A549 (cell line): ENCODE measurements around the gene CCDC138. TPM values are rescaled to one million over a fixed set of nuclear protein-coding genes. Genes with fewer than 3 reads are reported as not detected.

ENCODE experiments used
- ATAC-seq, 2 experiments: fragments of 200-7000 bp in 1 of 2; fragments of >200 bp in 1 of 2; cut with Nextera tagmentation in 1 of 2; cut with Tn5 transposase in 1 of 2; 3 replicates each; pipeline versions ENCODE4 v1.8.0 to v1.9.1; 2018 to 2020; ENCODE audit warnings: mild to moderate bottlenecking in 1 of 2, moderate library complexity in 1 of 2
- CTCF ChIA-PET: fragments of 300-600 bp; sonication (Branson Sonifier 250); formaldehyde crosslinking; extraction: SDS; loops from one replicate; lab custom pipeline; 2021; ENCODE audit warnings: antibody characterized with exemption, inconsistent platforms; lab: Yijun Ruan, JAX
- POLR2A ChIA-PET: fragments of 350-600 bp; formaldehyde crosslinking; extraction: SDS; loops from one replicate; lab custom pipeline; 2021; ENCODE audit warnings: antibody characterized with exemption, inconsistent platforms; lab: Yijun Ruan, JAX
- DNase-seq, 2 experiments: peaks; one replicate each; pipeline versions ENCODE4 v3.0.0 to v3.0.0-alpha.2; 2011 to 2016; ENCODE audit warnings: low read depth in 1 of 2, low spot score in 1 of 2
- FAIRE-seq: peaks from 2 replicates; lab custom pipeline; 2011; peaks lifted over from hg19 to GRCh38; lab: Jason Lieb, UNC
- H3K27ac ChIP-seq, 2 experiments: fragments of >200 bp; sonication (Bioruptor Twin); formaldehyde crosslinking; 3 replicates each; pipeline ENCODE4 v1.5.1; 2016 to 2017
- H3K4me1 ChIP-seq: fragments of >200 bp; sonication (Bioruptor Twin); formaldehyde crosslinking; 3 replicates; pipeline ENCODE4 v1.6.1; 2016
- H3K4me2 ChIP-seq: fragments of >200 bp; sonication (Bioruptor Twin); formaldehyde crosslinking; 3 replicates; pipeline ENCODE4 v1.6.1; 2016
- H3K4me3 ChIP-seq: fragments of >200 bp; sonication (Bioruptor Twin); formaldehyde crosslinking; 3 replicates; pipeline ENCODE4 v1.5.1; 2016
- H3K9me3 ChIP-seq: fragments of >200 bp; sonication (Bioruptor Twin); formaldehyde crosslinking; 3 replicates; pipeline ENCODE4 v1.6.1; 2016
- BHLHE40 ChIP-seq: IDR thresholded peaks from 2 replicates; pipeline ENCODE4 v1.6.1; 2012; ENCODE audit warnings: low read depth, low read length, inconsistent platforms
- CBX2 ChIP-seq: fragments of 200-600 bp; sonication (generic); IDR thresholded peaks from 2 replicates; pipeline ENCODE4 v1.6.1; 2016; ENCODE audit warnings: low read depth, mild to moderate bottlenecking, borderline replicate concordance
- CHD4 ChIP-seq: fragments of 200-600 bp; sonication (generic); IDR thresholded peaks from 2 replicates; pipeline ENCODE4 v1.6.1; 2016; ENCODE audit warnings: antibody characterized with exemption, mild to moderate bottlenecking, borderline replicate concordance
- ELK1 ChIP-seq: fragments of 150-350 bp; IDR thresholded peaks from 2 replicates; pipeline ENCODE4 v1.6.1; 2014; ENCODE audit warnings: low read depth, mild to moderate bottlenecking, low read length
- ESRRA ChIP-seq: fragments of 150-350 bp; IDR thresholded peaks from 2 replicates; pipeline ENCODE4 v1.6.1; 2014; ENCODE audit warnings: mild to moderate bottlenecking, low read length, borderline replicate concordance
- HDAC2 ChIP-seq: fragments of 200-600 bp; sonication (generic); IDR thresholded peaks from 2 replicates; pipeline ENCODE4 v1.6.1; 2016
- HES2 ChIP-seq: fragments of >200 bp; sonication (Bioruptor Twin); formaldehyde crosslinking; IDR thresholded peaks from 2 replicates; pipeline ENCODE4 v1.6.1; 2016
- JUN ChIP-seq, 2 experiments: fragments of >200 bp; sonication (Bioruptor Twin); formaldehyde crosslinking; IDR thresholded peaks; 2 replicates in 1 of 2; 3 replicates in 1 of 2; pipeline ENCODE4 v1.6.1; 2016 to 2017
- KDM5A ChIP-seq: fragments of 200-600 bp; sonication (generic); IDR thresholded peaks from 2 replicates; pipeline ENCODE4 v1.6.1; 2016; ENCODE audit warnings: antibody characterized with exemption, mild to moderate bottlenecking
- MAFK ChIP-seq: fragments of 450-650 bp; IDR thresholded peaks from 2 replicates; pipeline ENCODE4 v1.6.1; 2014; ENCODE audit not compliant: partially characterized antibody
- MAZ ChIP-seq: fragments of 150-350 bp; IDR thresholded peaks from 2 replicates; pipeline ENCODE4 v1.6.1; 2014; ENCODE audit warnings: antibody characterized with exemption, low read depth, low read length, borderline replicate concordance
- MYC ChIP-seq: IDR thresholded peaks from 2 replicates; pipeline ENCODE4 v1.6.1; 2012; ENCODE audit warnings: mild to moderate bottlenecking, inconsistent platforms, low read length, improper control_type of control experiment, borderline replicate concordance
- NFE2L2 ChIP-seq: fragments of 150-350 bp; conservative IDR thresholded peaks from 2 replicates; pipeline ENCODE4 v1.6.1; 2014; ENCODE audit warnings: low read length
- NR3C1 ChIP-seq: fragments of >200 bp; sonication (Bioruptor Twin); formaldehyde crosslinking; IDR thresholded peaks from 3 replicates; pipeline ENCODE4 v1.6.1; 2017
- PBX3 ChIP-seq: IDR thresholded peaks from 2 replicates; pipeline ENCODE4 v1.6.1; 2012
- POLR2A ChIP-seq: IDR thresholded peaks from 2 replicates; pipeline ENCODE4 v1.6.1; 2012; ENCODE audit warnings: mild to moderate bottlenecking, low read length
- POLR2AphosphoS2 ChIP-seq: conservative IDR thresholded peaks from 2 replicates; pipeline ENCODE4 v1.6.1; 2012; ENCODE audit warnings: low read length, improper control_type of control experiment, inconsistent platforms
- RARB ChIP-seq: fragments of 250-450 bp; sonication (Bioruptor Pico); IDR thresholded peaks from 2 replicates; pipeline ENCODE4 v1.8.0; 2021; ENCODE audit warnings: mild to moderate bottlenecking, moderate library complexity
- RCOR1 ChIP-seq: fragments of 150-350 bp; IDR thresholded peaks from 2 replicates; pipeline ENCODE4 v1.6.1; 2014; ENCODE audit warnings: antibody characterized with exemption, low read length, low read depth
- SMC3 ChIP-seq: fragments of >200 bp; sonication (Bioruptor Twin); formaldehyde crosslinking; IDR thresholded peaks from 3 replicates; pipeline ENCODE4 v1.6.1; 2018; ENCODE audit warnings: inconsistent platforms
- SREBF2 ChIP-seq: fragments of 450-650 bp; IDR thresholded peaks from 2 replicates; pipeline ENCODE4 v1.6.1; 2014; ENCODE audit warnings: mild to moderate bottlenecking, moderate library complexity
- TFCP2L1 ChIP-seq: fragments of 250-450 bp; sonication (Bioruptor Pico); IDR thresholded peaks from 2 replicates; pipeline ENCODE4 v1.5.0; 2021; ENCODE audit warnings: mild to moderate bottlenecking
- ZC3H11A ChIP-seq: fragments of 450-650 bp; IDR thresholded peaks from 2 replicates; pipeline ENCODE4 v1.6.1; 2014; ENCODE audit warnings: antibody characterized with exemption, mild to moderate bottlenecking
- ZSCAN20 ChIP-seq: fragments of 250-450 bp; sonication (Bioruptor Pico); IDR thresholded peaks from 2 replicates; pipeline ENCODE4 v1.8.0; 2022; ENCODE audit warnings: mild to moderate bottlenecking, moderate library complexity
- WGBS: methylation state at CpG from one replicate; pipeline ENCODE4 v1.1.6; 2017; ENCODE audit errors: missing lambda C conversion rate; 5-methylcytosine and 5-hydroxymethylcytosine counted together
- polyA plus RNA-seq, 4 experiments: library from polyadenylated mRNA; depleted of rRNA in 3 of 4; stranded (reverse); fragments of >200 nt; fragmentation: RNase III in 1 of 4; extraction: RNeasy Plus Mini Kit Qiagen cat#74134 plus additional on column Dnase treatment in 1 of 4; gene quantifications; 2 replicates in 3 of 4; 3 replicates in 1 of 4; pipeline ENCODE4 v1.2.3, GENCODE V29; 2011 to 2017
- TF ChIP-seq, protein P1 (sequence below): fragments of 250-450 bp; sonication (Bioruptor Pico); IDR thresholded peaks from 2 replicates; pipeline ENCODE4 v1.5.0; 2020; ENCODE audit warnings: low read depth, mild to moderate bottlenecking, moderate library complexity
- TF ChIP-seq, protein P2 (sequence below): IDR thresholded peaks from 2 replicates; pipeline ENCODE4 v1.6.1; 2012; ENCODE audit warnings: low read depth, borderline replicate concordance
- TF ChIP-seq, protein P3 (sequence below): IDR thresholded peaks from 2 replicates; pipeline ENCODE4 v1.6.1; 2012

Gene CCDC138
- polyA plus RNA-seq, 2 of the 4 experiments (the other 2 are of a cell fraction), result 9.7 to 13.0 TPM

- CTCF ChIA-PET, result no interaction called here
- TF ChIP-seq MYC (no peak), MAZ (no peak), TFCP2L1 (CRISPR knock-in tag) (no peak), RCOR1 (no peak)
- TF ChIP-seq, protein P1, sequence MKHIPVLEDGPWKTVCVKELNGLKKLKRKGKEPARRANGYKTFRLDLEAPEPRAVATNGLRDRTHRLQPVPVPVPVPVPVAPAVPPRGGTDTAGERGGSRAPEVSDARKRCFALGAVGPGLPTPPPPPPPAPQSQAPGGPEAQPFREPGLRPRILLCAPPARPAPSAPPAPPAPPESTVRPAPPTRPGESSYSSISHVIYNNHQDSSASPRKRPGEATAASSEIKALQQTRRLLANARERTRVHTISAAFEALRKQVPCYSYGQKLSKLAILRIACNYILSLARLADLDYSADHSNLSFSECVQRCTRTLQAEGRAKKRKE (CRISPR knock-in tag), result no peak
- TF ChIP-seq, all 56 proteins: peak for 0
- 98% methylated on average over 4 of the region's 4 CpGs for WGBS
- H3K4me1 ChIP-seq, result no peaks in the 10 kb centered on the region
- no peak for FAIRE-seq
- POLR2A ChIA-PET, result no interaction called here
- DNase-seq, result no peak
- peaks cover 15% of the 10 kb centered on the region; the same call in 2 of the 3 replicates for H3K9me3 ChIP-seq
- H3K27ac ChIP-seq, result no peak overlapping the region
- no peak overlapping the region for H3K4me2 ChIP-seq
- H3K4me3 ChIP-seq, result no peak overlapping the region
- ATAC-seq, result no peak
These were observed 24.7 kb downstream of the CCDC138 start for GRCh38 chr2:108810993-108811957.

- Histone ChIP-seq H3K27ac (no peak overlapping the region), H3K4me3 (no peak overlapping the region), H3K4me1 (no peaks in the 10 kb centered on the region), H3K4me2 (no peak overlapping the region), H3K9me3 (peaks cover 15% of the 10 kb centered on the region; the same call in 2 of the 3 replicates)
- ATAC-seq (no peak), DNase-seq (no peak), FAIRE-seq (no peak)
- ChIA-PET CTCF (no interaction called here), POLR2A (no interaction called here)
- WGBS, result 93% methylated on average over 1 of the region's 1 CpG
- TF ChIP-seq ZSCAN20 (CRISPR knock-in tag) (no peak), TFCP2L1 (CRISPR knock-in tag) (no peak), HES2 (no peak), HDAC2 (no peak), SMC3 (no peak), RARB (CRISPR knock-in tag) (no peak), ELK1 (no peak), CBX2 (no peak), KDM5A (no peak)
- TF ChIP-seq, protein P2, sequence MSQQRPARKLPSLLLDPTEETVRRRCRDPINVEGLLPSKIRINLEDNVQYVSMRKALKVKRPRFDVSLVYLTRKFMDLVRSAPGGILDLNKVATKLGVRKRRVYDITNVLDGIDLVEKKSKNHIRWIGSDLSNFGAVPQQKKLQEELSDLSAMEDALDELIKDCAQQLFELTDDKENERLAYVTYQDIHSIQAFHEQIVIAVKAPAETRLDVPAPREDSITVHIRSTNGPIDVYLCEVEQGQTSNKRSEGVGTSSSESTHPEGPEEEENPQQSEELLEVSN, result no peak
These were observed 27.2 kb downstream of the CCDC138 start for GRCh38 chr2:108813732-108814131.

DNA sequence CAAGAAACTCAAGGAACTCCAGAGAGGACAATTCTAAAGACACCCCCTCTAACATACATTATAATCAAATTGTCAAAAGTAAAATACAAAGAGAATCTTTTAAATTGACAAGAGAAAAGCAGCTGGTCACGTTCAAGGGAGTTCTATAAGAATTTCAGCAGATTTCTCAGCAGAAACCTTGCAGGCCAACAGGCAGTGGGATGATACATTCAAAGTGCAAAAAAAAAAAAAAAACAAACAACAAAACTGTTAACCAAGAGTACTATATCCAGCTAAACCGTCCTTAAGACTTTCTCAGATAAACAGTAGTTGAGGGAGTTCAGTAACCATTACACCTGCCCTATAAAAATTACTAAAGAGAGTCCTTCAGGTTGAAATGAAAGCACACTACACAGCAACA lies 33.9 kb downstream of the CCDC138 start:
- 96% methylated on average over 2 of the region's 2 CpGs for whole genome bisulfite sequencing
- Histone ChIP-seq H3K27ac (no peak overlapping the region), H3K4me2 (no peak overlapping the region), H3K4me1 (no peaks in the 10 kb centered on the region), H3K4me3 (no peak overlapping the region), H3K9me3 (peaks cover 9% of the 10 kb centered on the region; the same call in 2 of the 3 replicates)
- no peak for ATAC-seq
- FAIRE-seq, result no peak
- ChIA-PET POLR2A (no interaction called here), CTCF (interaction anchor here (0.6 to 0.8 kb wide), 2 partner anchors 32 to 503 kb away, joined by 3 to 5 read pairs; no protein-coding TSS in a partner anchor)
- no peak for DNase-seq
- TF ChIP-seq PBX3, result no peak
- TF ChIP-seq POLR2A, result no peak
- TF ChIP-seq, protein P3, sequence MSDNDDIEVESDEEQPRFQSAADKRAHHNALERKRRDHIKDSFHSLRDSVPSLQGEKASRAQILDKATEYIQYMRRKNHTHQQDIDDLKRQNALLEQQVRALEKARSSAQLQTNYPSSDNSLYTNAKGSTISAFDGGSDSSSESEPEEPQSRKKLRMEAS, result no peak
- no peak for TF ChIP-seq KDM5A
- no peak for TF ChIP-seq CHD4
- no peak for TF ChIP-seq RCOR1
- TF ChIP-seq NR3C1, result no peak
- TF ChIP-seq MAFK, result no peak
- TF ChIP-seq NFE2L2, result no peak
- no peak for TF ChIP-seq SREBF2
- TF ChIP-seq ESRRA, result no peak
- TF ChIP-seq, protein P2, result no peak
- TF ChIP-seq JUN (IDR thresholded peaks at IDR 0.05), result no peak
- TF ChIP-seq BHLHE40, result no peak
- no peak for TF ChIP-seq CBX2
- no peak for TF ChIP-seq ELK1
- TF ChIP-seq POLR2AphosphoS2, result no peak
- TF ChIP-seq ZC3H11A, result no peak
